ENCODE data around the gene CIPC.

- TF ChIP-seq CTCF (IDR thresholded peaks at IDR 0.05): peak in 1 of 7 experiments; percentile 5
- no peak for TF ChIP-seq EP300 (IDR thresholded peaks at IDR 0.05)
These were observed 42.5 kb downstream of the CIPC start for GRCh38 chr14:77140359-77141213.

All from stomach (tissue), 4 donors.